ENCODE results near the gene TSPAN7.

GRCh38 chrX:38643903-38644302 lies 82.6 kb downstream of the TSPAN7 start:
- TF ChIP-seq NFE2L2 (IDR thresholded peaks at IDR 0.05; ENCODE audit: low read depth, low read length), result no peak
- TF ChIP-seq CTCF (conservative IDR thresholded peaks at IDR 0.05; ENCODE audit: low read depth, low read length), result no peak
- no peak for TF ChIP-seq FOS (IDR thresholded peaks at IDR 0.05; ENCODE audit: low read depth, low read length)
- no peak for TF ChIP-seq RFX5 (IDR thresholded peaks at IDR 0.05; ENCODE audit: low read depth, low read length)
- no peak for TF ChIP-seq BHLHE40 (IDR thresholded peaks at IDR 0.05; ENCODE audit: low read depth, low read length)
- no peak for TF ChIP-seq CEBPB (IDR thresholded peaks at IDR 0.05; ENCODE audit: low read depth, low read length)
- no peak for TF ChIP-seq POLR2A (IDR thresholded peaks at IDR 0.05; ENCODE audit: low read depth, low read length)
- TF ChIP-seq, protein P1, sequence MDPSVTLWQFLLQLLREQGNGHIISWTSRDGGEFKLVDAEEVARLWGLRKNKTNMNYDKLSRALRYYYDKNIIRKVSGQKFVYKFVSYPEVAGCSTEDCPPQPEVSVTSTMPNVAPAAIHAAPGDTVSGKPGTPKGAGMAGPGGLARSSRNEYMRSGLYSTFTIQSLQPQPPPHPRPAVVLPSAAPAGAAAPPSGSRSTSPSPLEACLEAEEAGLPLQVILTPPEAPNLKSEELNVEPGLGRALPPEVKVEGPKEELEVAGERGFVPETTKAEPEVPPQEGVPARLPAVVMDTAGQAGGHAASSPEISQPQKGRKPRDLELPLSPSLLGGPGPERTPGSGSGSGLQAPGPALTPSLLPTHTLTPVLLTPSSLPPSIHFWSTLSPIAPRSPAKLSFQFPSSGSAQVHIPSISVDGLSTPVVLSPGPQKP (IDR thresholded peaks at IDR 0.05; ENCODE audit: borderline replicate concordance, low read depth, low read length), result no peak
- TF ChIP-seq MAFK (IDR thresholded peaks at IDR 0.05; ENCODE audit: low read depth, low read length), result no peak
- TF ChIP-seq USF2 (IDR thresholded peaks at IDR 0.05; ENCODE audit: low read depth, low read length), result no peak
- no peak for TF ChIP-seq MAZ (IDR thresholded peaks at IDR 0.05; ENCODE audit: borderline replicate concordance, low read depth, low read length)
- TF ChIP-seq RCOR1 (IDR thresholded peaks at IDR 0.05; ENCODE audit: insufficient replicate concordance, low read length), result no peak

All from IMR-90 (cell line).